AG08396 (cell line): ENCODE results near the gene GPS1.

Experiments
- DNase-seq: peaks from one replicate; pipeline ENCODE4 v3.0.0; 2012; ENCODE audit warnings: low spot score, mixed read lengths

GPS1 gene

DNA sequence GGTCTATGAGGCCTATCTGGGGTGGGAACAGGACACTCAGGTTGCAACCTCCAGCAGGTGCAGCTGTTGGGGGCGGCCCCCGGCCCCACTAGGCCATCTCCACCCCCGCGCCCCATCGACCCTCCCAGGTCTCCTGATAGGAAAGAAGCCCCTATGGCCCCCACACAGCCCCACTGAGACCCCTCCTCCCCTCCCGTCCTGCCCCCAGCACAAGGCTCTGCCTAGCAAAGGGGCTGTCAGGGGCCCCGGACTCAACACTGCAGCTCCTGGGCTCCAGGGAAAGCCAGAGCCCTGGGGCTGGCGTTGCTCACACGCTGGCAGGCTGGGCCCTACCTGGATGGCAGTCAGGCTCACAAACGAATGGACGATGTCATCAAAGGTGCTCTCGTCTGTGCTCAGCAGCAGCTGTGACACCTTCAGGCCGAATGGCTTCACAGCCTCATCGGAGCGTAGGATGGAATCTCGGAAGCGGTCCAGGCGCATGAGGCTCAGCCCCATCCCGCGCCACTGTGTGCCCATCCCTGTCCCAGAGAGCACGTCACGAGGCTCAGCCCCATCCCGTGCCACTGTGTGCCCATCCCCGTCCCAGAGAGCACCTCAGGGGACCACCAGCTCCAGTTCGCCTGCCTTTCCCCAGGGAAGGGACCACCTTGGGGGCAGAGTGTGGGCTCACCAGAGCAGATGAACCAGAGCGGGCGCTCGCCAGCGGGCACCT, 39.0 kb downstream of the GPS1 start:
- DNase-seq, result no peak

DNA sequence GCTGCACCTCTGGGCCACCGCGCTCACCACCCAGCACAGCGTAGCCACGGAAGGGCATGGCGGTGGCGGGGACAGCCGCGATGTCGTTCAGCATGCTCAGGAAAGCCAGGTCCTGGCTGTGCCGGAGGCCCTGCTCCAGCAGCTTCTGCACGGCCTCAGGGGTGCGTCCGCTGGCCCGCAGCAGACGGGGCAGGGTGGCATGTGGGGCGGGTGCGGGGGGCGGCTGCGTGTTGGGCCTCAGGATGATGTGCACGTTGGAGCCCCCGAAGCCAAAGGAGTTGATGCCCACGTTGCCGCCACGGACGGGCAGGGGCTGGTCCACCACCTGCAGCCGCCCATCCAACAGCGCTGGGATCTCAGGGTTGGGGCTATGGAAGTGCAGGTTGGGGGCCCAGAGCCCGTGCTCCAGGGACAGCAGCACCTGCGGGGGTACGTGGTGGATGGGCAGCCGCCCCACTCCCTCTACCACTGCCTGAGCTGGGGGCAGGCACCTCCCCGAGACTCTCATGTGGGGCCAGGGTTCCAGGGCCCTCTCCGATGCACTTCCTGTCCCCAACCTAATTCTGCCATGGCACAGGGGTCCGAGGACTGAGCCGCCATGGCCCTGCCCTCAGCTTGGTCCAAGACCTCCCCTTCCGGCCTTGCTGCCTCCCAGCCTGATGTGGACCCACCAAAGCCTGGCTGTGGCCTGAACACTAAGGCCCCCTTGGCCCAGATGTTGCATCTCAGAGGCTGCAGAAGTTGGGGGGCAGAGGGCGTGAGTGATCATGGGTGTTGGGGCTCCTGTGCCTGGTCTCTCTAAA, 39.8 kb downstream of the GPS1 start:
- DNase-seq, result no peak

DNA sequence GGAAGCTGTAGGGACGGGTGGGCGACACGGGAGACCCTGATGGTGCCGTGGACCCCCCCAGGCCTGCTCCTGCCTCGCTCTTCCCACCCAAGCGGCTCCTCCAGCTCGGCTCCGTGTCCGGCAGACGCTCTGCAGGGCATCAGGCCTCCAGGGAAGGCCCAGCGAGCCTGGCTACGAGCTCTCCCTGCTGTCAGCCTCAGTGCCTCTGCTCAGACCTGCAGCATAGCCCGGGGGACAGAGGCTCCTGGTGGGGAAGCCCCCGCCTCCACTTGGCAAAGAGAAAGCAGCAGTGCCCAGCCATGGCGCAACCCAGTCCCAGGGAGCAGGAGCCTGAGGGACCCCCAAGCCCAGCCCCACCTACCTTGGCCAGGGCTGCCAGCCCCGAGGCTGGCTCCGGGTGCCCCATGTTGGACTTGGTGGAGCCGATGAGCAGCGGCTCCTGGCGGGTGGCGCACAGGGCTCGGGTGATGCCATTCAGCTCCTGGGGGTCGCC, 40.4 kb downstream of the GPS1 start:
- no peak for DNase-seq

DNA sequence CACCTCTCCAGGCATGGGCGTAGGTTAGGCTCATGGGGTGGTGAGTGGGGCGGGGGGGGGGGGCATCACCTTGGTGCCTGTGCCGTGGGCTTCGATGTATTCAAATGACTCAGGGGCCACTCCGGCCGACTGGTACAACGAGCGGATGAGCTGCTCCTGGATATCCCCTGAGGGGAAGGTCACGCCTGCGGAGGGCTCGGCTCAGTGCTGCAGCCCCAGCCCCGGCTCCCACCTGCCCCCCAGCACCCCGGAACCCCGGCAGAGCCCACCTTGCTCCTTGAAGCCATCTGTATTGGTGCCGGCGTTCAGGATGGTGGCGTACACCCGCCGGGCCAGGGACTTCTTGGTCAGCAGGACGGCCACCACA, 40.9 kb downstream of the GPS1 start:
- DNase-seq, result no peak

DNA sequence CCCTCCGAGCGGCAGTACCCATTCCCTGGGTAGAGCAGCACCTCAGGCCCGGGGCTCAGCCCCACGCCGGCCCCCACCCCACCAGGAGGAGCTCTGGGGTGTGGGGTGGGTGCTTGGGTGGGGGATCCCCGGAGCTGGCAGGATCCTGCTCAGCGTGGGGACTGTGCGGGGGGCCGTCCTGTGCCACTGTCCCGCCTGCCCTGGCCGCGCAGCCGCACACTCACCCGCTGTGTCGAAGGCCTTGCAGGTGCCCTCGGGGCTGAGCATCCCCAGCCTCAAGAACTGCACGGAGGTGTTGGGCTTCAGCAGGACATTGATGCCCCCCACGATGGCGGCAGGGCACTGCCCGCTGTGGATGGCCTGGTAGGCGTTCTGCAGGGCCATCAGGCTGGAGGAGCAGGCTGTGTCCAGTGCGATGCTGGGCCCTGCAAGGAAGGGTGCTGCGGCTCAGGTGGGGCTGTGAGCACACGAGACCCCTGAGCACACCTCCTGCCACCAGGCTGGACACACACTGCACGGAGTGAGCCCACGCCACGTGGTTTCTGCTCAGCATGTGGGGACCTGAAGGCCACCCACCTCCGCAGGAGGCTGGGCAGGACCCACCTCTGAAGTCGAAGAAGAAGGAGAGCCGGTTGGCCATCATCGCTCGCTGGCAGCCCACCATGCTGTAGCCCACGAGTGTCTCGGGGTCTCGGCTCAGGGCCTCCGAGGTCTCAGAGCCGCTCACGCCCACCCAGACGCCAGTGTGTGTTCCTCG, 41.5 kb downstream of the GPS1 start:
- no peak for DNase-seq

DNA sequence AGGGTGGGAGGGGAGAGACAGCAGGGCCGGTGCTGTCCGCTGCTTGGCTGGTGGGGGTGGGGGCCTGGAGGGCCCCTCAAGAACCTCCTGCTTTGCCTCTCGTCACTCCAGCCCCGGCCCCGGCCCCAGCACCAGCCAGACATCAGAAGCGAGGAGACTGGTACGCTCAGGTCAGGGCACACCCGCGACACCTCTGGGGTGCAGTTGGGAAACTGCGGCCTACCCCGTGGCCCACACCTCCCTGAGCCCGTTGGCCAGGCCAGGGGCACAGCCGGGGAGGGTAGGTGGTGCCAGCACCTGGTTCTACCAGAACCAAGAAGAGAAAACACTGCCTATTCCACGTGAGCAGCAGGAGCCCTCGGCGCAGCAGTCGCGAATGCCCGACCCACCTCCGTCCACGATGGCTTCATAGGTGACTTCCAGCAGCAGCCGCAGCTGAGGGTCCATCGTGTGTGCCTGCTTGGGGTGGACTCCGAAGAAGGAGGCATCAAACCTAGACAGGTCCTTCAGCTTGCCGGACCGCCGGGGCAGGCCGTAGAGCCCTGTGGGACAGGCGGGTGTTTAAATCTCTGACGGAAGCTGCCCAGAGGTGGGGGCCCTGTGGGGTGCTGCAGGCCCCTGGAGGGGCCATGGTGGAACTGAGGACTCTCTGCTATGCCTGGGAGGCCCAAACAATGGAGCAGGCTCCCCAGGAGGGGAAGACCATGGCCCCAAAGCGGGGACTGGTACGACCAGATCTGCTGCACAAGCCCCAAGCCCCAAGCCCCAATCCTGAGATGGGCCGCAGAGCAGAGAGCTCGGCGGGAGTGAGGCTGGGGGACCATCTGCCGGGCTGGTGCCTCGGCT, 43.5 kb downstream of the GPS1 start:
- DNase-seq, result no peak

DNA sequence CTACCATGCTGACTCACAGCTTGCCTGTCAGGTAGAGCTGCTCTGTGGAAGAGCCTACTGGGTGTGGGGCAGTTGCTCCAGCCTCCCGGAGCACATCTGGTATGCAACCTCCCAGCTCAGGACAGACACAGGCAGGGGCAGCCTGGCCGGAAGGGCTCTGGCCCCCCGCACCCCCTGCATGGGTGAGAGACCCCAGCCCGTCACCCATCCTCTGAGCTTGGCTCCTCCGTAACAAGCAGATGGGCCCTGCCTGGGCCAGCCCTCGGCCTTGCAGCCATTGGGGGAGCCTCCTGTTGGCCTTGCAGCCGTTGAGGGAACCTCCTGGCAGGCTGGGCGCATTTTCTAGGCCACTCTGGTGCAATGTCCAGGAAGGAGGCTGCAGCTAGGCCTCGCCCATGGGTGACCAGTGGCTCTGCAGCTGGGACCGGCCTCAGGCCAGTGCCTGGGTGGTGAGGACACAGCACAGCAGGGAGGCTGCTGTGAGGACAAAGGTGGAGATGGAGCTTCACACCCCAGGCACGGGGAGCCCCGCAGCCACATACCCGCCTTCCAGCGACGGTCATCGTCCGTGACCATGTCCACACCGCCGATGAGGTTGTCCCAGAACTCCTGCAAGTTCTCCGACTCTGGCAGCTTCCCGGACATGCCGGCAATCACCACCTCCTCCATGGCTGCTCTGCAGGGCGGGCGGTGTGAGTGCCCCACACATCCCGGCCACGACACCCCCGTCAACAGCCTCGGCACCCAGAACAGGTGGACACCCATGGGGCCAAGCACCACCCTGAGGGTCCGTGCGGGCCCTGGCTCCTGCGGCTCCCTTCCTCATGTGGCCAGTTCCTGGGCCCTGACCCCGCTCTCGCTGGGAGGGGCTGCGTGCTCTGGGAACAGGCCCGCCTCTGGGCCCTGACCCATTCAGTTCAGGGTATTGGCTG, 44.3 kb downstream of the GPS1 start:
- DNase-seq, result no peak

DNA sequence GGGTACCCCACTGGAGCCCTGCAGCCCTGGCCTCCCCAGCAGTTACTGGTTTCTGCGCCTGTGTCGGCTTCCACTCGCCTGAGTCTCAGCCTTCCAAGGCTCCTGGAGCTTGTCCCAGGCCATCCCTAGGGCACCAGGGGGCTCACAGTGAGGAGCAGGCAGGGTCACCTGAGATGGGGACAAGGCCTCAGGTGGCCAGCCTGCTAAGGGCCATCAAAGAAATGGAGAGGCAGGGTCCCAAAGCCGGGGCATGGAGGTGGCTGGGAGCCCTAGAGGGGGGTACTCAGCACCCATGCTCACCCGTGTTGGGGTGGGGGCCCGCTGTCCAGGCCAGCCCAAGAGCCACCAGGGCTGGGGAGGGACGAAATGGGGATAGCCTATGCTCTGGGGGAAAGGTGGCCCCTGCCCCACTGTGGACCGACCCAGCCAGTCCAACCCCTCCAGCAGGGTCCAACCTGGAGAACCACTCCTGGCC, 45.0 kb downstream of the GPS1 start:
- no peak for DNase-seq

DNA sequence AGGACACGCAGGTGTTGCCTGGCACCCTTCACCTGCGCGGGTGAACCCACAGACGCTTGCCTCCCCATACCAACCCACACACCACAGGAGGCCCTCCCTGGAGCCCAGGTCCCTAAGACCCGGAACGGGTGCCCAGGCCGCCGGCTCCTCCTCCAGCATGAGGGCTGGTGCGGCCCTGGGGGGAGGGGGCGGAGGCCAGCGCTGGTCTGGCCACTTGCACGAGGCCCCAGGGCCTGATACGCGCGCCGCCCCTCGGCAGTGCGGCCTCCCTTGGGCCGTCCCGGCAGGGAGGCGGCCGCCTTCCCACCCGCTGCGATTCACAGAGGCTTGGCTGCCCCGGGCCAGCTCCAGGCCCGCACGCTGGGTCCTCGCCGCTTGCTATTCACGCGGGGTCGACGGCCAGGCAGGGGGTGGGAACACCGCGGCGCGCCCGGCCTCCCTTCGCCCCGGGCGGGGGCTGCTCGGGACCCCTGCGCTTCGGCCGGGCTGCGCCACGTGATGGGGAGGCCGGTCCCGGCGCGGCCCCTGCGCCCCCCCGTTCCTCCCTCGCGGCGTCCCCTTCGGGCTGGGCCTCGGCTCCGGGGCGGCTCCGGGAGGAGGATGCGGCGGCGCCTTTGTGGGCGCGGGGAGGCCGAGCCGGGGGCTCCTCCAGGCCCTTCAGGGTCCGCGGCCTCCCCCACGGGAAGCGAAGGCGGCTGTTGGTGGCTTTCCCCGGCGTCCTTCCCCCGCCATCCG, 45.7 kb downstream of the GPS1 start:
- DNase-seq, result peak; percentile 88

DNA sequence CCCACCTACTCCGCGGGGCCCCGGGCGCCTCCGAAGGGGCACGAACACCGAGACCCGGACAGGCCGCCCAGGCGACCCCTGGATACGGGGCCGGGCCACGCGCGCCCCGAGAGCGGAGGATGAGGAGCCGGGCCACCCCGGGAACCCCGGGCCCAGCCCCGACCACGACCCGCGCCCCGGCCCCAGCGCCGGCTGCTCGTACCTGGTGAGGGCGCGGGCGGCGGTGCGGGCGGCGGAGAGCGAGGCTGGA, 46.1 kb downstream of the GPS1 start:
- DNase-seq, result no peak

DNA sequence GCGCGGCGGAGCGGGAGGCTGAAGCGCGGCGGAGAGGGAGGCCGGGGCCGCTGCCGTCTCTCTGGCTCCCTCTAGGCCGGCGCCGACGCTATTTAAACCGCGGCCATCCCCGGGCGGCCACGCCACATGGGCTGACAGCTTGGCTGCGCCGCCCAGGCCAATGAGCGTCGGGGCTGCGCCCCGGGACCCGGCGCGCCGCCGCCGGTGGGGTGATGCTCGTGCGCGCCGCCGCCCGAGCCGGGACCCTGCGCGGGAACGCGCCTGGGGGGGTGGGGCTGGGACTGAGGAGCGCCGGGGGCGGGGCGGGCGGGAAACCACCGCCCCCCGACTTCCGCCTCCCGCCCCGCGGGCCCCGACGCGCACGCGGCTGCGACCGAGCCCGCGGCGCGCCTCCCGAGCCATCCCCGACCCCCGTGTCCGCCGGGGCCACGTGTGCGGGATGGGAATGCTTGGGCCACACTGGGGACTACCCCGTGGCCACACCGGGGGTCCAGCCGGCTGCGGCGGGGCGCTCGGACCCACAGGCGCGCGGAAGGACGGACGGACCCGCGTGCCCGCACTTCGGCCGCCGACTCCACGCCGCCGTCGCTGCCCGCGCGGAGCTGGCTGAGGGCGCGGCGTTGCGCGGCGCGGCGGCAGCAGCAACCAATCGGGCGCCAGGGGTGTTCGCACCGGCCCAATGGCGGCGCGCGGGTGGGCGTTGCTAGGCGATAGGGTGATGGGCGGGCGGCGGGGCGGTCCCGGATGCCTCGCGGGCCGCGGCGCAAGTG, 46.7 kb downstream of the GPS1 start, which contains the start of gene FASN:
Gene FASN, minus strand, starts transcription at position 68 of the 770 bp plus-strand sequence. CDS start 1,791 bp downstream, outside the sequence.
- peak; percentile 100 for DNase-seq

DNA sequence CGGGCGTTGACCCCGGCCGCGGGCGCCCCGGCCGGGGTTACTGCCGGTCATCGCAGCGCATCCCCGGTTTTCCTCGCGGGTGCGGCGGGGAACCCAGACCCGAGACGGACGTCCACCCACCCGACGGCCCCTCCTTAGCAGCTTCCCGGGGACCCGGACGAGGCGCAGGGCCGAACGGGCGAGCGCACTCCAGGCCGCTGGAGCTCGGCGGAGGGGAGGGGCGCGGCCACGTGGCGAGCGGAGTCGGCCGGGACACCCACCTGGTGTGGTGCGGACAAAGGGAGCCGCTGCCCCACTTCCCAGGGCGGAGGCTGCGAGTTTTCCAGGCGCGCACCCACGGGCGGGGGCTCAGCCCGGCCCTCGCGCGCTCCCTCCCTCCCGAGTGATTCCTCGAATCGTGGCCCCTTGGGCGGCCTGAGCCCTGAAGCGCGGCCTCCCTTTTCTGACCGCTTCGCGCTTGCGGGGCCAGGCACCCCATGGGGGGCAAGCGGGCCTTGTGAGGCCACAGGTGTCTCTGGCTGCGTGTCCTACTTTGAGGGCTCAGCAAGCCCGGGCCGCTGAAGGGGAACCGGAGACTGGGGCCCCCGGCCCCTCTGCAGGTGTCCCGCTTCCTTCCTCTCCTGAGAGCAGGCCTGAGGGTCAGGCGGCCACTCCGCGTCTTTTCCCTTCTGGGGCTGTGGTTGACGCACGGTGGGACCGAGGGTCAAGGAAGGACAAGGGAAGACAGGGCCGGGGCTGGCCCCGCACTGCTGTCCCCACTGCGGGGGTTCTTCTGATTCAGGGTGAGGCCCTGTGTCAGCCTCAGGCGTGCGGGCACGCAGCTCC, 47.5 kb downstream of the GPS1 start:
- no peak for DNase-seq

DNA sequence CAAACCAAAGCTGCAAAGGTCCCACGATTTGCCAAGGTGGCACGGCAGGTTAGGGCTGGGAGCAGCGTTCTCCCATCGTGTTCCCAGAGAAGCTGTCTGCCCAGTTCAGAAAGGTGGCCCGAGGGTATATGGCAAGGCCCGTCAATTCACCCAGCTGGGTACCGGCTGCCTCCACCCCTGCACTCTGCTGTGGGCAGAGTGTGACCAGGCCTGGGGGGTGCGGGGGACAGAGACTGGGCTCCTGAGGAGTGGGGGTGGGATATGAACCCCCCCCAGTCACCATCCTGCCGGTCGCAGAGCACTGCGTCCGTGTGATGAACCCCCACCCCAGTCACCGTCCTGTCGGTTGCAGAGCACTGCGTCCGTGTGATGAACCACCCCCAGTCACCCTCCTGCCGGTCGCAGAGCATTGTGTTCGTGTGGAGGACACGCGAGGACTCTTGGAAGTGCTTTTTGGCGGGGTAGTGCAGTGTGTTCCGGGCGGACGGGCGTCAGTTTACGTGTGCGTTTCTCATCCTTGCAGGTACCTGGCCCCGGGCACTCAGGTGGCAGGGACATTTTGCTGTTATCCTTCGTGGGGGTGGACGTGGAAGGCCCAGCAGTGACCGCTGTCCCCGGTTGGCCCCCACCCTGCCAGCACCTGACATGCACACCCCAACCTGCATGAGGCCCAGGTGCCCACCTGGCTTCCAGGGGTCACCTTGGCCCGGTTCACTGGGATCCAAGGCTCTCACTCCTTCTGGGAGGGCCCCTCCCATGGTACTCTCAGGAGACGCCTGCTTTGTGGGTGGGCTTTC, 49.0 kb downstream of the GPS1 start:
- no peak for DNase-seq

DNA sequence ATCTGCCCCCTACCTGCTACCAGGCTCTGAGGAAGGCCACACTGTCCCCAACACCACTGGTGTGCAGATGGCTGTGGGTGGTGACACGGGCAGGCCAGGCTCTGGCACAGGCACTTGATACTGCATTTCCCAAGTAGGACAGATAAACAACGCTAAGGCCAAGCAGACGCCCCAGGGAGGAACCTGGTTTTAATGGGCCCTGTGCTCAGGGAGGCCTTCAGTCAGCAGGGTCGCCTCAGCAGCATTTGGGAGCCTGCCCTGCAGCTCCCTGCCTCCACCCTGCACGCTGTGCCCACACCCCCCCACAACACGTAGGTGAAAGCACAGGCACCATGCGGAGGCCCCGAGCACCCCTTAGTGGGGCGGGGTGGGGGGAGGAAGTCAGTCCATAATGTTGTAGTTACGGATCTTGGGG, 49.6 kb downstream of the GPS1 start:
- DNase-seq, result no peak

DNA sequence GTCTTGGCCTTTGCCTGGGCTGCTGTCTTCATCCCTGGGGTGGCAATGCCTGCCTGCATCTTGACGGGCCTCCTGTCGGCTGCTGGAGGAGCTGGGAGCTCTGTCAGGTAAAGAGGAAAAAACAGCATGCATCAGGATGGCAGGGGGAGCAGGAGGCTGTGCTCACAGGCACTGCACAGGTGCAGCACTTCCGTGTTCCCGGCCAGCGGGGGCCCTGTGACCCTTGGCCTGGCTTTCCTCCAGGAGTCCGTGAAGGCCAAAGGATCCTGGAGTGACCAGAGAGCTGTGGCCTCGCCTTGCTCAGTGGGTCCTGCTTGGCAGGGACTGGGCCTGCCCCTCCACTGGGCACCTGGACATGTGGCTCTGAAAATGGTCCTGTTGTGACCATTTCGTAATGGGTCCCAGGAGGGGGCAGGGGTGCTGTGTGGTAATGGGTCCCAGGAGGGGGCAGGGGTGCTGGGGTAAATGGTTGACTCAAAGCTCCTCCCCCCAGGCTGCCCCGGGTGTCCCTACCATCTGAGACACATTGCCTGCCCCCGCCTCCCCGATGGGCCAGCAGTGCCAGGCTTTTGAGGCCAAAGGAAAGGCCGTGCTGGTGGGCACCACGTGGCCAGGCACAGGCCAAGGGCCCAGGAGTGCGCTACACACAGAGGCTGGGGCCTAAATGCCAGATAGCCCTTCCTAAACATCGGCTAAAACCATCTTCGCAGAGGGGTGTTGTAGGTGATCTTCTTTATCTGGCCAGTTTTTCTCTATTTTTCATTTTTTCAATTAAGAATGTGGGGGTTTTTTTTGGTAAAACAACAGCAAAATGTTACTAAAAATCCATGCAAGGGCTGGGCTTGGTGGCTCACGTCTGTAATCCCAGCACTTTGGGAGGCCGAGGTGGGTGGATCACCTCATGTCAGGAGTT, 50.3 kb downstream of the GPS1 start:
- no peak for DNase-seq
